GM12891 (cell line): ENCODE measurements around the gene TPP2.

Source experiments
- POLR2A ChIP-seq: IDR thresholded peaks from 2 replicates; pipeline ENCODE4 v1.6.1; 2011; ENCODE audit warnings: low read depth, low read length, control low read depth
- POLR2AphosphoS5 ChIP-seq: IDR thresholded peaks from 2 replicates; pipeline ENCODE4 v1.6.1; 2011; ENCODE audit warnings: low read depth, low read length, control low read depth
- POU2F2 ChIP-seq: IDR thresholded peaks from 2 replicates; pipeline ENCODE4 v1.6.1; 2011; ENCODE audit warnings: low read depth, mild to moderate bottlenecking, control low read depth, low read length, moderate library complexity
- SPI1 ChIP-seq: IDR thresholded peaks from 2 replicates; pipeline ENCODE4 v1.6.1; 2011; ENCODE audit warnings: low read depth, low read length, control low read depth
- TAF1 ChIP-seq: IDR thresholded peaks from 2 replicates; pipeline ENCODE4 v1.6.1; 2011; ENCODE audit warnings: low read depth, low read length, control low read depth

GRCh38 chr13:102564564-102564963 lies 32.2 kb upstream of the TPP2 start:
- TF ChIP-seq POLR2A (no peak), SPI1 (no peak), POLR2AphosphoS5 (no peak), POU2F2 (no peak), TAF1 (no peak)
